ENCODE results near the gene CDCA4. TPM values are rescaled to one million over a fixed set of nuclear protein-coding genes. Genes with fewer than 3 reads are reported as not detected.
A peak's percentile ranks its signal among the peaks of the same experiment; 100 is the strongest.

CDCA4 gene
- total RNA-seq, 4 donors from 2014 or later = 5.7 to 8.5 (median 6.7) TPM

GRCh38 chr14:104978746-104979691 lies 41.9 kb downstream of the CDCA4 start:
- WGBS, 2 donors = 46 to 54% methylated on average over 28 to 32 of the region's 32 CpGs
- Histone ChIP-seq H3K4me3 (peak overlapping the region in 3 of 4 donors; percentile 22 to 68 (median 38)), H3K27ac (peak overlapping the region in 2 of 4 donors; percentile 31 to 48), H3K4me1 (peaks cover 0 to 45% (median 25%) of the 10 kb centered on the region in 4 donors), H3K9me3 (no peaks in the 10 kb centered on the region), H3K36me3 (no peaks in the 10 kb centered on the region), H3K27me3 (peaks cover 0 to 20% of the 10 kb centered on the region in 2 donors)
- no peak for TF ChIP-seq POLR2A (IDR thresholded peaks at IDR 0.05)
- TF ChIP-seq EP300 (IDR thresholded peaks at IDR 0.05) = no peak
- no peak for TF ChIP-seq CTCF (IDR thresholded peaks at IDR 0.05)
- no peak for DNase-seq (ENCODE audit: low spot score in 2 of 2)

- peaks cover 0 to 20% of the 10 kb centered on the region in 2 donors for H3K27me3 ChIP-seq
- peak within 1 kb of the TSS in 2 of 4 donors; percentile 41 to 48 for H3K27ac ChIP-seq
- DNase-seq (ENCODE audit: low spot score in 2 of 2) = no peak
- WGBS, 2 donors = 10 to 12% methylated on average over 35 to 37 of the region's 111 CpGs
- H3K4me3 ChIP-seq = peak within 1 kb of the TSS; percentile 22 to 68 (median 36)
- peaks cover 0 to 55% (median 30%) of the 10 kb centered on the region in 4 donors for H3K4me1 ChIP-seq
- TF ChIP-seq EP300 (IDR thresholded peaks at IDR 0.05) (no peak), POLR2A (IDR thresholded peaks at IDR 0.05) (peak in 1 of 2 donors; percentile 27)
- H3K36me3 ChIP-seq = no peaks in the 10 kb centered on the region
- H3K9me3 ChIP-seq = no peaks in the 10 kb centered on the region
Observed at GRCh38 chr14:104977681-104978653, 42.9 kb downstream of the CDCA4 start, which contains the start of gene AHNAK2. Gene AHNAK2 (minus strand): TSS chr14:104978374. CDS start chr14:104978237, 137 bp downstream.

- no peaks in the 10 kb centered on the region for H3K36me3 ChIP-seq
- 72 to 76% methylated on average over 9 to 10 of the region's 11 CpGs for WGBS, 2 donors
- peaks cover 0 to 20% of the 10 kb centered on the region in 2 donors for H3K27me3 ChIP-seq
- peaks cover 0 to 64% (median 36%) of the 10 kb centered on the region in 4 donors for H3K4me1 ChIP-seq
- no peak overlapping the region for H3K27ac ChIP-seq
- DNase-seq (ENCODE audit: low spot score in 2 of 2) = no peak
- TF ChIP-seq EP300 (IDR thresholded peaks at IDR 0.05) = no peak
- no peak for TF ChIP-seq CTCF (IDR thresholded peaks at IDR 0.05)
- TF ChIP-seq POLR2A (IDR thresholded peaks at IDR 0.05) = no peak
- peak overlapping the region; percentile 22 to 68 (median 36) for H3K4me3 ChIP-seq
- no peaks in the 10 kb centered on the region for H3K9me3 ChIP-seq
Observed at GRCh38 chr14:104977008-104977680, 43.7 kb downstream of the CDCA4 start.

GRCh38 chr14:104976198-104977007 lies 44.5 kb downstream of the CDCA4 start:
- 44 to 61% methylated on average over 14 to 21 of the region's 21 CpGs for WGBS, 2 donors
- Histone ChIP-seq H3K27me3 (peaks cover 0 to 20% of the 10 kb centered on the region in 2 donors), H3K27ac (peak overlapping the region in 1 of 4 donors; percentile 12), H3K4me1 (peaks cover 0 to 71% (median 39%) of the 10 kb centered on the region in 4 donors), H3K9me3 (no peaks in the 10 kb centered on the region), H3K4me3 (no peak overlapping the region), H3K36me3 (no peaks in the 10 kb centered on the region)
- peak; percentile 71 to 73 for DNase-seq (ENCODE audit: low spot score in 2 of 2)
- TF ChIP-seq CTCF (IDR thresholded peaks at IDR 0.05) = peak; percentile 84 to 92 (median 89)
- no peak for TF ChIP-seq POLR2A (IDR thresholded peaks at IDR 0.05)

All from tibial nerve (tissue), 4 donors.